OCI-LY1 (cell line): ENCODE results near the gene IGF2R.

Experiments
- H2AFZ ChIP-seq: fragments of 200-600 bp; sonication (generic), shearing (Covaris generic); 2 replicates; pipeline ENCODE4 v1.6.0; 2014; ENCODE audit warnings: antibody characterized with exemption, mild to moderate bottlenecking, low read length
- H3F3A ChIP-seq: fragments of 200-600 bp; sonication (generic), shearing (Covaris generic); 2 replicates; pipeline ENCODE4 v1.6.0; 2014; ENCODE audit warnings: mild to moderate bottlenecking, antibody characterized with exemption, low read length, moderate library complexity; ENCODE audit not compliant: insufficient read depth
- H3K27ac ChIP-seq: fragments of 200-600 bp; sonication (generic); 2 replicates; pipeline ENCODE4 v1.5.1; 2014; ENCODE audit warnings: low read length, mixed run types, mild to moderate bottlenecking, low read depth; ENCODE audit not compliant: poor library complexity, severe bottlenecking
- H3K27me3 ChIP-seq: fragments of 200-600 bp; sonication (generic); 2 replicates; pipeline ENCODE4 v1.6.0; 2014; ENCODE audit warnings: antibody characterized with exemption, mild to moderate bottlenecking, low read length, moderate library complexity; ENCODE audit not compliant: insufficient read depth
- H3K36me3 ChIP-seq: fragments of 200-600 bp; sonication (generic); 2 replicates; pipeline ENCODE4 v1.6.1; 2014; ENCODE audit warnings: mild to moderate bottlenecking, antibody characterized with exemption, low read length, moderate library complexity, mixed read lengths; ENCODE audit not compliant: insufficient read depth
- H3K4me1 ChIP-seq: fragments of 200-600 bp; sonication (generic); 2 replicates; pipeline ENCODE4 v1.5.1; 2014; ENCODE audit warnings: mild to moderate bottlenecking, low read length, moderate library complexity; ENCODE audit not compliant: insufficient read depth, severe bottlenecking
- H3K4me2 ChIP-seq: fragments of 200-600 bp; sonication (generic), shearing (Covaris generic); 2 replicates; pipeline ENCODE4 v1.6.1; 2014; ENCODE audit warnings: low read length
- H3K4me3 ChIP-seq: fragments of 200-600 bp; sonication (generic); 2 replicates; pipeline ENCODE4 v1.5.1; 2014; ENCODE audit warnings: low read length, low read depth, mild to moderate bottlenecking, mixed read lengths; ENCODE audit not compliant: poor library complexity, severe bottlenecking
- H3K79me2 ChIP-seq: fragments of 200-600 bp; shearing (Covaris generic); 2 replicates; pipeline ENCODE4 v1.6.1; 2016; ENCODE audit warnings: mixed run types, low read length, mixed read lengths; ENCODE audit not compliant: insufficient read depth
- H3K9ac ChIP-seq: fragments of 200-600 bp; sonication (generic), shearing (Covaris generic); 2 replicates; pipeline ENCODE4 v1.6.1; 2014; ENCODE audit warnings: mild to moderate bottlenecking, low read length, mixed read lengths
- H3K9me2 ChIP-seq: fragments of 200-600 bp; sonication (generic), shearing (Covaris generic); 2 replicates; pipeline ENCODE4 v1.6.1; 2014; ENCODE audit warnings: low read depth, mild to moderate bottlenecking, low read length, mixed read lengths
- H3K9me3 ChIP-seq: fragments of 200-600 bp; shearing (Covaris generic); 2 replicates; pipeline ENCODE4 v1.6.1; 2014; ENCODE audit warnings: low read length, mixed read lengths
- H4K20me1 ChIP-seq: fragments of 200-600 bp; sonication (generic), shearing (Covaris generic); 2 replicates; pipeline ENCODE4 v1.6.0; 2016; ENCODE audit warnings: mild to moderate bottlenecking, low read length; ENCODE audit not compliant: insufficient read depth
- EZH2 ChIP-seq: fragments of 200-600 bp; sonication (generic), shearing (Covaris generic); IDR thresholded peaks from 2 replicates; pipeline ENCODE4 v1.8.0; 2017; ENCODE audit warnings: borderline replicate concordance, mixed run types, mild to moderate bottlenecking, antibody characterized with exemption, low read length, moderate library complexity, mixed read lengths
- TF ChIP-seq, protein P1 (sequence below): fragments of 200-600 bp; sonication (generic), shearing (Covaris generic); IDR thresholded peaks from 2 replicates; pipeline ENCODE4 v1.5.1; 2017; ENCODE audit warnings: mild to moderate bottlenecking, antibody characterized with exemption, low read length, moderate library complexity, mixed read lengths

Gene IGF2R

DNA sequence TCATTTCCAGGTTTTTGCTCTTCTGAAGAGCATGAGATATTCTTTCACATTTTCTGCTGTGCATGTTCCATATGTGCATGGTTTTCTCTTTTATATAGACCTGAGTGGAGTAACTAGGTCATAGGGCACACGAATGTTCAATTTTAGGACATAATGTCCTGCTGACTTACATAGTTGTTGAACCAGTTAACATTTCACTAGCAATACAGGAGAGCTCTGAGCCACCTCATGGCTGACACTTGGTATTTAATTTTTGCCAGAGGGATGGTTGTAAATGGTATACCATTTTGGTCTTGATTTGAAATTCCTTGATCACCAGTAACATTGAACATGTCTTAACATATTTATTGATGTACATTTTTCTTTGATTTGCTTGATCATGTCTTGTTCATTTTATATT lies 38.3 kb downstream of the IGF2R start:
- Histone ChIP-seq H3K27me3 (no peaks in the 10 kb centered on the region), H3K9ac (no peak overlapping the region), H3K79me2 (no peaks in the 10 kb centered on the region), H3K4me3 (no peak overlapping the region), H4K20me1 (no peaks in the 10 kb centered on the region), H3K4me1 (no peaks in the 10 kb centered on the region), H3K9me2 (no peaks in the 10 kb centered on the region), H3F3A (no peaks in the 10 kb centered on the region), H3K4me2 (no peak overlapping the region), H3K36me3 (peaks cover 14% of the 10 kb centered on the region; the same call in 1 of the 2 replicates), H2AFZ (no peak overlapping the region), H3K27ac (no peak overlapping the region), H3K9me3 (no peaks in the 10 kb centered on the region)
- TF ChIP-seq, protein P1, sequence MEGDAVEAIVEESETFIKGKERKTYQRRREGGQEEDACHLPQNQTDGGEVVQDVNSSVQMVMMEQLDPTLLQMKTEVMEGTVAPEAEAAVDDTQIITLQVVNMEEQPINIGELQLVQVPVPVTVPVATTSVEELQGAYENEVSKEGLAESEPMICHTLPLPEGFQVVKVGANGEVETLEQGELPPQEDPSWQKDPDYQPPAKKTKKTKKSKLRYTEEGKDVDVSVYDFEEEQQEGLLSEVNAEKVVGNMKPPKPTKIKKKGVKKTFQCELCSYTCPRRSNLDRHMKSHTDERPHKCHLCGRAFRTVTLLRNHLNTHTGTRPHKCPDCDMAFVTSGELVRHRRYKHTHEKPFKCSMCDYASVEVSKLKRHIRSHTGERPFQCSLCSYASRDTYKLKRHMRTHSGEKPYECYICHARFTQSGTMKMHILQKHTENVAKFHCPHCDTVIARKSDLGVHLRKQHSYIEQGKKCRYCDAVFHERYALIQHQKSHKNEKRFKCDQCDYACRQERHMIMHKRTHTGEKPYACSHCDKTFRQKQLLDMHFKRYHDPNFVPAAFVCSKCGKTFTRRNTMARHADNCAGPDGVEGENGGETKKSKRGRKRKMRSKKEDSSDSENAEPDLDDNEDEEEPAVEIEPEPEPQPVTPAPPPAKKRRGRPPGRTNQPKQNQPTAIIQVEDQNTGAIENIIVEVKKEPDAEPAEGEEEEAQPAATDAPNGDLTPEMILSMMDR = no peak
- TF ChIP-seq EZH2 = no peak

DNA sequence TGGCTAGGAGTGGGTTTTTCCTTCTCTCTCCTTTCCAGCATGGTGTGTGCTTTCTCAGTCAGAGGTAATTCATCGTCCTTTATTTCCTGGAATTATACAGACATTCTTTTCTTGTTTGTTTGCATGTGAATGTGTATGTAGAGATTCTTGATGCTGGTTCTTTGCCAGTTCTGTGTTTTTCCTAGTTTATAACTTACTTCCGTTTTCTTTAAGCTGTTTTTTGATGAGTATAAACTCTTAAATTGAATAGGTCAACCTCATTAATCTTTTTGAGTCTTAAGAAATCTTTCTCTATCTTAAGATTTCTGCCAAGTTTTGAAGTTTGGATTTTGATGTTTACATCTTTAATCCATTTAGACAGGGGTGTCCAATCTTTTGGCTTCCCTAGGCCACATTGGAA lies 38.7 kb downstream of the IGF2R start:
- Histone ChIP-seq H3K4me2 (no peak overlapping the region), H3K9ac (no peak overlapping the region), H3K79me2 (no peaks in the 10 kb centered on the region)

DNA sequence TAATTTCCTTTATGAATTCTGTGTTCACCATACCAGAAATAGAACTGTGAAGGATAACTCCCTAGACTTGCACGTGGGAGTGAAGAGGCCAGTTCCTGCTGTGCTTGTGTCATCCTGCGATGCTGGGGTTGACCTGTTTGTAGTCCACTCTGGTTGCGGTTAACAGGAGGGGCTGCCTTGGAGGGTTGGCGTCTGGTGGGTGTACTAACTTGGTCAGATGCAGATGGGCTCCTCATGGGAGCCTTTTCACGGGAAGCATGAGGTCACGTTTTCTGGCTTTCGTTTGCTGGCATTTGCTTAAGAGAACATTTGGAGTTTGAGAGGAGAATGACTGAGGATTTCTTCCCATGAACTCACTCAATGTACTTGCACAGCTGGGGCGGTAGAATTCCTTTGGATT lies 41.2 kb downstream of the IGF2R start:
- Histone ChIP-seq H2AFZ (no peak overlapping the region), H3F3A (no peaks in the 10 kb centered on the region), H3K4me2 (no peak overlapping the region), H3K4me3 (no peak overlapping the region), H3K79me2 (no peaks in the 10 kb centered on the region), H3K36me3 (peaks cover 17% of the 10 kb centered on the region; the same call in 1 of the 2 replicates), H3K27ac (no peak overlapping the region), H3K4me1 (peaks cover 18% of the 10 kb centered on the region), H3K9me2 (no peaks in the 10 kb centered on the region), H3K9ac (no peak overlapping the region), H3K27me3 (no peaks in the 10 kb centered on the region), H3K9me3 (no peaks in the 10 kb centered on the region), H4K20me1 (no peaks in the 10 kb centered on the region)
- TF ChIP-seq, protein P1 = no peak
- TF ChIP-seq EZH2 = no peak

More for the DNA sequence above, 38.7 kb downstream of the IGF2R start:
- H2AFZ ChIP-seq = no peak overlapping the region
- H3K4me1 ChIP-seq = no peaks in the 10 kb centered on the region
- no peaks in the 10 kb centered on the region for H3K9me3 ChIP-seq
- no peaks in the 10 kb centered on the region for H3K27me3 ChIP-seq
- no peaks in the 10 kb centered on the region for H4K20me1 ChIP-seq
- peaks cover 17% of the 10 kb centered on the region; the same call in 1 of the 2 replicates for H3K36me3 ChIP-seq
- no peak overlapping the region for H3K4me3 ChIP-seq
- no peaks in the 10 kb centered on the region for H3F3A ChIP-seq
- TF ChIP-seq EZH2 = no peak
- H3K27ac ChIP-seq = no peak overlapping the region
- H3K9me2 ChIP-seq = no peaks in the 10 kb centered on the region
